ENCODE data around the gene AQP12A. TPM values are rescaled to one million over a fixed set of nuclear protein-coding genes. Genes with fewer than 3 reads are reported as not detected.

Gene AQP12A
- total RNA-seq, 1 experiment from 2014 or later, result not detected

GRCh38 chr2:240745456-240745855 is 53.8 kb downstream of the AQP12A start:
- H3K9me3 ChIP-seq (ENCODE audit: control insufficient read depth in 1 of 2, insufficient read depth in 1 of 2, low read depth in 1 of 2, low read length in 2 of 2), result no peaks in the 10 kb centered on the region
- no peaks in the 10 kb centered on the region for H3K36me3 ChIP-seq (ENCODE audit: control insufficient read depth in 1 of 2, insufficient read depth in 2 of 2, low read length in 2 of 2)
- intact Hi-C loops (cut with micrococcal nuclease), result no loop called here
- H3K4me1 ChIP-seq (ENCODE audit: control insufficient read depth in 1 of 2, insufficient read depth in 2 of 2, low read length in 2 of 2), result peaks cover 0 to 10% of the 10 kb centered on the region in 2 experiments; a peak in 1 of 4 replicates
- ChIA-PET POLR2A (no interaction called here), RAD21 (ENCODE audit: low non-redundant PET in 1 of 2, low total read pairs in 2 of 2, uncharacterized antibody in 2 of 2, unreplicated experiment in 2 of 2) (no interaction called here), CTCF (no interaction called here)
- no peaks in the 10 kb centered on the region for H4K20me1 ChIP-seq (ENCODE audit: insufficient read depth)
- no peaks in the 10 kb centered on the region for H3K27me3 ChIP-seq (ENCODE audit: insufficient read depth, low read length)
- no peak overlapping the region for H2AFZ ChIP-seq (ENCODE audit: low read depth, low read length, poor library complexity, severe bottlenecking)
- H3K4me2 ChIP-seq (ENCODE audit: low read length), result no peak overlapping the region
- no peaks in the 10 kb centered on the region for H3K79me2 ChIP-seq (ENCODE audit: insufficient read depth, low read length)
- no TSS peak for BruUV-seq (replicated peaks)
- no peak overlapping the region for H3K9ac ChIP-seq (ENCODE audit: low read length)
- TF ChIP-seq CTCF (IDR thresholded peaks at IDR 0.05 in 2 of 3, conservative IDR thresholded peaks at IDR 0.05 in 1 of 3; ENCODE audit: borderline replicate concordance in 1 of 3, insufficient read depth in 1 of 3, low read depth in 2 of 3, low read length in 2 of 3) (no peak), ZBTB33 (IDR thresholded peaks at IDR 0.05; ENCODE audit: extremely low read depth, insufficient replicate concordance, low read length) (no peak), FOSL1 (IDR thresholded peaks at IDR 0.05; ENCODE audit: low read depth) (no peak), MAX (IDR thresholded peaks at IDR 0.05) (no peak), EGR1 (IDR thresholded peaks at IDR 0.05; ENCODE audit: low read depth) (no peak), ELF1 (IDR thresholded peaks at IDR 0.05; ENCODE audit: borderline replicate concordance, low read depth) (no peak), EZH2phosphoT487 (IDR thresholded peaks at IDR 0.05; ENCODE audit: borderline replicate concordance) (no peak), YY1 (IDR thresholded peaks at IDR 0.05; ENCODE audit: extremely low read depth, insufficient replicate concordance, low read depth, low read length) (no peak), POLR2A (IDR thresholded peaks at IDR 0.05; ENCODE audit: borderline replicate concordance, extremely low read depth, insufficient read depth, insufficient read length) (no peak), SP1 (IDR thresholded peaks at IDR 0.05; ENCODE audit: low read depth) (no peak)
- ATAC-seq (no peak), DNase-seq (ENCODE audit: low read depth, low spot score) (no peak)
- no peak overlapping the region for H3K27ac ChIP-seq (ENCODE audit: low read depth, low read length)
- no peaks in the 10 kb centered on the region for H3K9me2 ChIP-seq (ENCODE audit: insufficient read depth)
- H3K4me3 ChIP-seq (replicated peaks in 1 of 2; ENCODE audit: low read depth in 1 of 2, low read length in 2 of 2), result no peak overlapping the region

All from HCT116 (cell line).